Measurements from ENCODE around the gene ACOT11. TPM values are rescaled to one million over a fixed set of nuclear protein-coding genes. Genes with fewer than 3 reads are reported as not detected.

Gene ACOT11
- total RNA-seq, 1 donor from 2014 or later = 3.4 TPM

DNA sequence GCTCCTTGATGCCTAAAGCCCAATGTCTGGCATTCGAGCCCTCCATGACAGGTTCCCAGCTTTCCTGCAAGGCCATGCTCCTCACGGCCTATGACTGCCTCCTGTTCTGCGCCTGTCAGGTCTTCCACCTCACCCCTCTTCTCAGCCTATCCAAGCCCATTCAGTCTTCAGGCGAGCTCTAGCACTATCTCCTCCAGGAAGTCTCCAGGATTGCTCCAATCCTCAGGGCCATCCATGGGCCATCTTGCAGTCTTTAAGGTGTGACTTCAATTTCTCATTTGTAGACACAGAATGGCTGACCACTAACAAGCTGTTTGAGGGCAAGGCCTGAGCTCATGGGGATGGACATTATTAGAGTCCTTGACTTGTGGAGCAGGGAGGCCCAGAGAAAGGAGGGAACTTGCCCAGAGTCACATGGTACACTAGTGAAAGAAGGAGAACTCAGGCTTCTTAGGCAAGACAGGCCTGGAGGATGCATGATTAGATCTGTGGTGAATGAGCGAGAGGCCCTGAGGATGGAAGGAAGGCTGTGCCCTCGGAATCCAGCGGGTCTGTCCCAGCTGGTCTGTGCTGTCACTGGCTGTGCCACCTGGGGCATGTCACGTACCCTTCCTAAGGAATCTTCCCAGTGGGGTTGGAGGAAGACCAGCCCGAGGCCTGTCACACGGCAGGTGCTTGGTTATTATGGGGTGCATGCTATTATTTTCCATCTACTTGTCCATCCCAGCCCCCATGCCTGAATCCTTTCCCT, 1.2 kb upstream of the ACOT11 start:
- FAIRE-seq = peak; percentile 40
- TF ChIP-seq, protein P1, sequence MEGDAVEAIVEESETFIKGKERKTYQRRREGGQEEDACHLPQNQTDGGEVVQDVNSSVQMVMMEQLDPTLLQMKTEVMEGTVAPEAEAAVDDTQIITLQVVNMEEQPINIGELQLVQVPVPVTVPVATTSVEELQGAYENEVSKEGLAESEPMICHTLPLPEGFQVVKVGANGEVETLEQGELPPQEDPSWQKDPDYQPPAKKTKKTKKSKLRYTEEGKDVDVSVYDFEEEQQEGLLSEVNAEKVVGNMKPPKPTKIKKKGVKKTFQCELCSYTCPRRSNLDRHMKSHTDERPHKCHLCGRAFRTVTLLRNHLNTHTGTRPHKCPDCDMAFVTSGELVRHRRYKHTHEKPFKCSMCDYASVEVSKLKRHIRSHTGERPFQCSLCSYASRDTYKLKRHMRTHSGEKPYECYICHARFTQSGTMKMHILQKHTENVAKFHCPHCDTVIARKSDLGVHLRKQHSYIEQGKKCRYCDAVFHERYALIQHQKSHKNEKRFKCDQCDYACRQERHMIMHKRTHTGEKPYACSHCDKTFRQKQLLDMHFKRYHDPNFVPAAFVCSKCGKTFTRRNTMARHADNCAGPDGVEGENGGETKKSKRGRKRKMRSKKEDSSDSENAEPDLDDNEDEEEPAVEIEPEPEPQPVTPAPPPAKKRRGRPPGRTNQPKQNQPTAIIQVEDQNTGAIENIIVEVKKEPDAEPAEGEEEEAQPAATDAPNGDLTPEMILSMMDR (IDR thresholded peaks at IDR 0.05; ENCODE audit: insufficient read depth, low read length, severe bottlenecking) = no peak
- Histone ChIP-seq H3K27me3 (ENCODE audit: control insufficient read depth, insufficient read depth, low read length) (no peaks in the 10 kb centered on the region), H3K4me3 (ENCODE audit: low read depth, low read length) (no peak overlapping the region), H3K36me3 (ENCODE audit: control insufficient read depth, insufficient read depth, low read length) (no peaks in the 10 kb centered on the region)
- no peak for DNase-seq (ENCODE audit: low read depth)

DNA sequence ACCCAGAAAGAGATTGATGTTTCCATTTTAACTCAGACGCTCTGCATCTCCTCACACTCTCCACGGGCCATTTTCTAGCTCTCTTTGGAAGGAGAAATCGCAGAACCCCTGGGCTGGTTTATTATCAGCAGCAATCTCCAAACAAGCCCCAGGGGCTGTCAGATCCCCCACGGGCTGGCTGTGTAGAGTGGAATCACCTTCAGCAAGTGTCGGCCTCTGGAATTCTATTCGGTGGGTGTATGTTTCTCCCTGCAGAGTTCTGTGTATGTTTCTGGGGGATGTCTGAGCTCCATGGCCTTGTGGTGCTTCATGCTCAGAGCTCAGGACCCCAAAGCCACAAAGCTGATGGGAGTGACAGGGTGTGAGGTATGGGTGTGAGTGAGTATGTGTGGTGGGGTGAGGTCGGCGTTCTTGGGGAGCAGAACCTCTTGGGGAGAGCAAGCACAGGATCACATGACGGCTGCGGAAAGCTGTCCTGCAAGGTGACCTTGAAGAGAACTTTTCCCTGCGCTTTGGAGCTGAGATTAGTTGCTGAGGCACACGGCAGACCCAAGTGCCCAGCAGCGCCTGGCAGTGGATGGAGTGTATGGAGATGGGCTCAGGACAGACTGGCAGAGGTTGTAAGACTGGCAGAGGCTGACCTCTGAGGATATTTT, 489 bp downstream of the ACOT11 start:
- Histone ChIP-seq H3K36me3 (ENCODE audit: control insufficient read depth, insufficient read depth, low read length) (no peaks in the 10 kb centered on the region), H3K4me3 (ENCODE audit: low read depth, low read length) (no peak overlapping the region), H3K27me3 (ENCODE audit: control insufficient read depth, insufficient read depth, low read length) (no peaks in the 10 kb centered on the region)
- no peak for FAIRE-seq
- DNase-seq (ENCODE audit: low read depth) = no peak
- TF ChIP-seq, protein P1 (IDR thresholded peaks at IDR 0.05; ENCODE audit: insufficient read depth, low read length, severe bottlenecking) = no peak

DNA sequence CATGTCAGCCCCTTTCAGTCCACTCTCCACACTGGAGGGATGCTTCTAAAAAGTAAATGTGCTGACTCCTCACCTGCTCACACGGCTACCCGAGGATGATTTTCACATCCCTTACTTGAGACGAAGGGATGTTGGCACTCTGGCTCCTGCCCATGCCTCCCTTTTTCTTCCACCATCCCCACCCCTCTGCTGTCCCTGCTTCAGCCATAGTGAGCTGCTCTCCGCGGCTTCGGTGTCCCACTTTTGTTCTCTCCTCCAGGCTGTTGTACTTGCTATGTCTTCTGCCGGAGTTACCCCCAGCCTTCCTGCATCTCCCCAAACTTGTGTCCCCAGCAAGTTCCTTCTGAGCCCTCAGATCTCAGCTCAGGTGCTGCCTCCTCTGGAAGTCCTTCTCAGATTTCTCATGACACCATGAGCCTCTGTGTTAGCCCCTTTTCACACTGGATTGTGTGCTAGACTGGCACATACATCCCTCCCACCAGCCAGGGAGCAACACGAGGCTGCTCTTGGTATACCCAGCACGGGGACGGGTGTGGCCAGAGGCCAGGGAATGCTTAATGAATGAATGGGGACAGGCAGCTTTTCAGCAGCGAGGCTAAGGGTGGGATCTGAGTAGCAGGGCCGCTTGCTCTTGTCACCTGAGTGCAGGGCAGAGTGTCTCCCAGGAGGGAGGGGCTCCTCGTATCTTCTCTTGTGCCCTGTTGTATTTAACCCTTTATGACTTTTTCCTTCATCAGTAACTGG, 1.3 kb downstream of the ACOT11 start:
- Histone ChIP-seq H3K4me3 (ENCODE audit: low read depth, low read length) (no peak overlapping the region), H3K27me3 (ENCODE audit: control insufficient read depth, insufficient read depth, low read length) (no peaks in the 10 kb centered on the region), H3K36me3 (ENCODE audit: control insufficient read depth, insufficient read depth, low read length) (no peaks in the 10 kb centered on the region)
- no peak for DNase-seq (ENCODE audit: low read depth)
- FAIRE-seq = no peak
- TF ChIP-seq, protein P1 (IDR thresholded peaks at IDR 0.05; ENCODE audit: insufficient read depth, low read length, severe bottlenecking) = no peak

DNA sequence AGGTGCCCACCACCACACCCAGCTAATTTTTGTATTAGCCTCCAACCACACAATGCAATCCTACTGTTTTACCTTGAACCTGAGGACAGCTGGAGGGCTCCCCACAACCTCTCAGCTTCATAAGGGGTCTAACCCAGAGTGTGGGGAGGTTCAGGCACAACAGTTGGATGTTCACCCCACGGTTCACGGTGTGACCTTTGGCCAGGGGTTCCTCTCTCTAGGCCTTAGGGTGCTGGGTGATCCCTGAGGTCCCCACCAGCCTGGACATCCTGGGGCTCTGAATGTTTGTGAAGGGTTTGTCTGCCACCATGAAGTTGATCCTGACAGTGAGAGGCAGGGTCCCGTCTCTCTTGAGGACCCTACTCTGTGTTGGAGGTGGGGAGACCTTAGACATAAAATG, 3.9 kb downstream of the ACOT11 start:
- TF ChIP-seq, protein P1 (IDR thresholded peaks at IDR 0.05; ENCODE audit: insufficient read depth, low read length, severe bottlenecking) = no peak
- Histone ChIP-seq H3K36me3 (ENCODE audit: control insufficient read depth, insufficient read depth, low read length) (no peaks in the 10 kb centered on the region), H3K27me3 (ENCODE audit: control insufficient read depth, insufficient read depth, low read length) (no peaks in the 10 kb centered on the region), H3K4me3 (ENCODE audit: low read depth, low read length) (no peak overlapping the region)
- DNase-seq (ENCODE audit: low read depth) (no peak), FAIRE-seq (no peak)

DNA sequence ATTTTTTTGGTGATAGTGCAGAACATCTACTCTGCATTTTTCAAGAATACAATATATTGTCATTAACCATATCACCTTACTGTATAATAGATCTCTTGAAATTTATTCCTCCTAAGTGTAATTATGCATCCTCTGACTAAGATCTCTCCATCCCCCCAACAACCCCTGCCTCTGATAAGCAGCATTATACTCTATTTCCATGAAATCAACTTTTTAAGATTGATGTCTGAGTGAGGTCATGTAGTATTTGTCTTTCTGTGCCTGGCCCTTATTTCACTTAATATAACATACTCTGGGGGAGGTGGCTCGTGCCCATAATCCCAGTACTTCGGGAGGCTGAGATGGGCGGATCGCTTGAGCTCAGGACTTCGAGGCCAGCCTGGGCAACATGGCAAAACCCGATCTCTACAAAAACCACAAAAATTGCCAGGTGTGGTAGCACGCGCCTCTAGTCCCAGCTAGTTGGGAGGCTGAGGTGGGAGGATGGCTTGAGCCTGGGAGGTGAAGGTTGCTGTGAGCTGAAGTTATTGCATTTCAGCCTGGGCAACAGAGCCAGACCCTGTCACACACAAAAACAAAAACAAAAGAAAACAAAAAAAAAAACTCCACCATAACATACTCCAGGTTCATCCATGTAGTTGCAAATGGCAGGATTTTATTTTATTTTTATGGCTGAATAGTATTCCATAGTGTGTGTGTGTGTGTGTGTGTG, 5.7 kb downstream of the ACOT11 start:
- H3K27me3 ChIP-seq (ENCODE audit: control insufficient read depth, insufficient read depth, low read length) = peaks cover 4% of the 10 kb centered on the region
- DNase-seq (ENCODE audit: low read depth) (no peak), FAIRE-seq (no peak)
- H3K4me3 ChIP-seq (ENCODE audit: low read depth, low read length) = no peak overlapping the region
- TF ChIP-seq, protein P1 (IDR thresholded peaks at IDR 0.05; ENCODE audit: insufficient read depth, low read length, severe bottlenecking) = no peak
- no peaks in the 10 kb centered on the region for H3K36me3 ChIP-seq (ENCODE audit: control insufficient read depth, insufficient read depth, low read length)

All from bronchial epithelial cell (primary cell).